ELR (cell line): ENCODE data around the gene ABCC4.

ENCODE experiments used
- DNase-seq: peaks from one replicate; pipeline ENCODE4 v3.0.0-alpha.2; 2015; ENCODE audit warnings: low read depth

The ABCC4 gene

DNA sequence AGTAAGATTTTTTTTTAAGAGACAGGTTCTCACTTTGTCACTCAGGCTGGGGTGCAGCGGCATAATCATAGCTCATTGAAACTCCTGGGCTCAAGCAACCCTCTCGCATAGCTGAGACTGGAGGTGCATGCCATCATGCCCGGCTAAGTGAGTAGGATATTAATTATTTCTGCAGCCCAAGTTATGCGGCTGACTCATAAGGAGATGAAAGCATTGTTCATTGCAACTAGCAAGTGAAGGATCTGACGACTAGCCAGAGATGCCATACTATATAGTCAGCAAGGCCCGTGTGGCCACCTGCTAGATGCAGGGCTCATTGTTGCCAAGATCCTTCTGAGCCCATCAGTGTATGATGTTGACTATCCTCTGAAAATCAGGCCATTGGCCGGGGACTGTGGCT is 45.2 kb downstream of the ABCC4 start:
- peak; percentile 99 for DNase-seq

DNA sequence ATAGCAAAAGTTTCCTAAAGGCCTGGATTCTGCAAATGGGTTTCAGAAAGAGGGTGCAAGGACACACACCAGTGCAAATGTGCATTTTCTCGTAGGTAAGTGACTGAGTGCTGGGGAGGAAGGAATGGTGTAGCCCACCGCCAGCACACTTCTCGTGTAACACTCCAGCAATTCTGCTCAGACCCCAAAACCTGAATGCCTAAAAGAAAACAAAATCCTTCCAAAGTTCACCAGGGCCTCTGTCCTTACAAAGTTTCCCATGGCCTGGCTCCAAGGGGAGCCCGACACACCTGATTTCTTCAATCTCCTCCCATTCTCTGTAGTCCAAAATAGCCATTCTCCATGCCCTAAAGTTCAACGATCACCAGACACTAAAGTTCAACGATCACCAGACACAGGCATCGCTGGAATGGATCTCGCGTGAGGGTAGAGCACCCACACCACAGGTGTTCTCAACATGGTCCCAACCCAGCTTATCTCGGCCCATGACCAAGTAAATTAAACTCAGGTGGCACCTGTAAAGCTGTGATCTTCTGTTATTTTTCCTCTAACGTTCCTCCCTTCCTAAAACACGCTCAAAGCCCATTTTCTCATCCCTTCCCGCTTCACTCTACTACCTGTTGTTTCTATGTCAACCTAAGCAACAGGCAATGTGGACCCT is 46.0 kb downstream of the ABCC4 start:
- DNase-seq: no peak

DNA sequence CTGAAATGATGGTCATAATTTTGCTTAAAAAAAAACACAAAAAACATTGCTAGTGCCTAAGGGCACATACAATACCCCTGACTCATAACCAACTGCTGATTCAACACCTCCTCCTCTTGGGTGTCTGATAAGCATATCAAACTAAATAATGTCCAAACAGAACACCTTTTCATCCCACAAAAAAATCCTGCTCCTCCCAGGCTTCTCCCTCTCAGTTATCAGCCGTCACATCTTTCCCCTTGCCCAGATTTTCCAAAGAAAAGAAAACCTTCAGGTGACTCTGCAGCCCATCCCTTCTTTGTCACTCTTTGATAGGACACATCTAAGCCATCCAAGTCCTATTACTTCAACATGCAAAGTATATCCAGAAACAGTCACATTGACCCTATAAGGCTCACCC is 46.9 kb downstream of the ABCC4 start:
- DNase-seq: peak; percentile 80

DNA sequence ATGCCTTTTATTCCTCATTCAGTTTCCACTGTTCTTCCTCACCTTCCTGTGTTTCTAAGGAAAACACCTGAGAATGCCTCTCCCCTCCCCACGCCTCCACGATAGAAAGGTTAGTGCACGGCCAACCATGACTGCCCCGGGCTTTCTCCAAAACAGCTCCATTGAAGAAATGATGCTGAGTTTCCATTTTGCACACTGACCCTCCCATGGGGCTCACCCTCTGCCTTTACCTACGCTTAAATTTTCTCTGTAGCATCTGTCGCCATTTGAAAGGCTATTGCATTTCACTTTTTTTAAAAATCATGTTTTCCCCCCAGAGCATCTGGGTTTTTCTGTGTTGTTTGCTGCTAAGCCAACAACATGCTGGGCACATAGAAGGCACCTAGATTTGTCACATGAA is 48.2 kb downstream of the ABCC4 start:
- no peak for DNase-seq

DNA sequence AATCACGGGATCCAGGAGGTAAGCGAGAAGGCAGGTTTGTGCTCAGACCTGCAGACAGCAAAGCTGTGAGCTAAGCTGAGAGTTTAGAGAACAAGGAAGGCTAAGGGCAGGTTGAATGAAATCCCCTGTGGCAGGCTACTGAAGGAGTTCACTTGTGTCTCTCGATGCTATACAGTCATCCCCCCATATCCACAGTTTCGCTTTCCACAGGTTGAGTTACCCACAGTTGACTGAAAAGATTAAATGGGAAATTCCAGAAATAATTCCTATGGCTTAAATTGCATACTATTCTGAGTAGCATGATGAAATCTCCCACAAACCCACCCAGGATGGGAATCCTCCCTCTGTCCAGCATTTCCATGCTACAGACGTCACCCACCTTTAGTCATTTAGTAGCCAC is 49.6 kb downstream of the ABCC4 start:
- DNase-seq: no peak

DNA sequence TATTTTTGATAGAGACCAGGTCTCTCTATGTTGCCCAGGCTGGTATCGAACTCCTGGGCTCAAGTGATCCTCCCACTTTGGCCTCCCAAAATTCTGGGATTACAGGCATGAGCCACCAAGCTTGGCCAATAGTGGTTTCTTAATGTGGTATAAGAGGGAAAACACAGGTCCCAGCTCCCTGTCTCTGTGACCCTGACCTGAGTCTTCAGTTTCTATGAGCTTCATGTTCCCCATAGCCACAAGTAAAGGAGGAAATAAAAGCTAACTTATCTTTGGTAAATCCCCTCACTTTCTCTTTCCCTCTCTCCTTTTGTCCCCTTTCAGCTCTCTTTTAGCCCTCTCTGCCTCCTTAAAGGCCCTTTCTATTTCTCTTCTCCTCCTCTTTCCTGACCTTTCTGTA is 50.3 kb downstream of the ABCC4 start:
- DNase-seq: no peak

DNA sequence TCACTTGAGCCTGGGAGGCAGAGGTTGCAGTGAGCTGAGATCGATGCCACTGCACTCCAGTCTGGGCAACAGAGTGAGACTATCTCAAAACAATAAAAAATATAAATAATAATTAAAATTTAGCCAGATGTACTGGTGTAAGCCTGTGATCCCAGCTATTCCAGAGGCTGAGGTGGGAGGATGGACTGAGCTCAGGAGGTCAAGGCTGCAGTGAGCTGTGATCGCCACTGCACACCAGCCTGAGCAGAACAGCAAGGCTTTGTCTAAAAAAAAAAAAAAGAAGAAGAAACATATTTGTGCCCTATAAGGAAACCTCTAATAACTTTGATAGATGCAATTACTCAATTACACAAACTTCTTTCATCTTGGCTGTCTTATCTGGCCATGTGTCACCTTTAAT is 52.3 kb downstream of the ABCC4 start:
- DNase-seq: no peak

DNA sequence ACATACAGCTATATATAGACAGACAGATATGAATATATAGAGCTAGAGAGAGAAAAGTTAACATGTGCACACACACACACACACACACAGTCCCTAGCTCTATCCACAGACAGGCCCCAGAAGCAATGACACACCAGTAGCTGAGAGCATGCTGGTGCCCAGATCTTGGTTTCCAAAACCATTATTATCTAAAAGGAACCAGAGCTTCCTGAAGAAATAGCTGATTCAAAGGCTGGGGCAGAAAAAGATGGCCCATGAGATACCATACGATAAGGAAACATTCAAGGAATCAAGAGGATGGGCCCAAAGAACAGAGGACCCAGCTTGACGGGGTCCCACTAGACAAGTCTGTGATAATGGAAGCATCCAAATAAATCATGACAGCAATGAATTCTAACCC is 53.4 kb downstream of the ABCC4 start:
- DNase-seq: no peak

DNA sequence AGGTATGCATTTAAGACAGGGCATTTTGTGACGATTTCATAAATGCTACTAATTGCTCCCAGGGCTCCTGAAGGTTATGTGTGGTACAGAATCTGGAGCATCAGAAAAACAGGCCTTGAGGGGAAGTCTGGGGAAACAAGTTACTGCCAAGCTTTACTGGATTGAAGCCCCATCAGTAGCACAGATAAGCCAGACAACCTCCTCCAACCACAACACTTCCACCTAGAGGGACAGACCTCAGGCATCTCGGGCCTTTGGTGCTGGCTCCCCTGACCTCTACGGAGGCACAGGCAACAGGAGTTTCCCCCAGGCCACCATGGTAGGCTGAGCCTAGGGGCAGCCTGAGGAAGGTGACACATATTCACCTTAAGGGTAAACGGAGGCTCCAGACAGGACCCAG is 54.1 kb downstream of the ABCC4 start:
- no peak for DNase-seq

DNA sequence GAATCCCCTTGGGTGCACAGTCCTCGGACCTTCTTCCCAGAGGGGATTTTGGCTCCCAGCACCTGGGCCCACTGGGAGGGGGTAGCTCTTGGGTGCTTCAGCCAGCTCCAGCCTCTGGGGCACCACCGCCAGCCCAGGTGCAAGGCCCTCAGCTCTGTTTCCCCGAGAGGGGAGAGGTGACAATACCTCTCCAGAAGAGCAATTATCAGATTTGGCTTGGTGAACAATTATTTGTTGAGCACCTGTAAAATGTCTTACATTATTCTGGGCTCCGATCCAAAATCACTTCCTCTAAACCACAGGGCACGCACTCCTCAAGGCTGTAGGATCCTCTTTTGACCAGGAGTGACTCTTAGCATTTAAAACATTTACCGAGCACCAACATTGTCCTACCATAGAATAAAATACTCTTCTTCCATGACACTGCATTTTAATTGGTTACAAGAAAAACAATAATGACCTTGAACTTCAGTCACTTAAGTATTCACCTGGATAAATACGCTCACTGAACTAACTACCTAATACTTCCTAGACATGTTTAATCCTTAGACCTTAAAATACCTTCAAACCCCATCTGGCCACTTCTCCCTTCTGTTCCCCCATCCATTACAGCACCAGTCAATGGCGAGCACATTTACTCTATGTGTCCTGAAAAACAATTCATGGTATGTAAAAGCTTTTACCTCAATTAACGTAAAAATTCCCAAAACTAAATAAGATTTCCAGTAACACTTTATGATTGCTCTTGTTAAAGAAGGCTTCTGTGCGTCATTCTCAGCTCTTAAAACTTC is 54.8 kb downstream of the ABCC4 start:
- DNase-seq: no peak

DNA sequence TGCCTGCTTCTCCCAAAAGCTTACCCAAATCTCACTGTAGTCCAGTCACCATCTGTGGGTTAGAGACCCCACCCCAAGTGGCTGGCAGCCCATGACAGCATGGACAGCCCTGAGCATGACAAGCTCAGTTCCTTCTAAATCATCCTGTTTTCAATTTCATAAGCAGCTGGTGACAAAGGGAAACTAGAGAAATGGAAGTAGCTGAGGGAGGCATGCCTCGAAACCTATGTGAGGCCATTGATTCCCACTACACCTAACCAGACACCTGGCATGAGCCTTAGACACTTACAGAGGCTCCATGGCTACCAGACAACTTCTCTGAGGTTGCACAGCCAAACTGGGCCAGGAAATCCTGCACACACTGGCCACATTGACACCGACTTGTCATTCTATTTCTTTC is 56.2 kb downstream of the ABCC4 start:
- no peak for DNase-seq

DNA sequence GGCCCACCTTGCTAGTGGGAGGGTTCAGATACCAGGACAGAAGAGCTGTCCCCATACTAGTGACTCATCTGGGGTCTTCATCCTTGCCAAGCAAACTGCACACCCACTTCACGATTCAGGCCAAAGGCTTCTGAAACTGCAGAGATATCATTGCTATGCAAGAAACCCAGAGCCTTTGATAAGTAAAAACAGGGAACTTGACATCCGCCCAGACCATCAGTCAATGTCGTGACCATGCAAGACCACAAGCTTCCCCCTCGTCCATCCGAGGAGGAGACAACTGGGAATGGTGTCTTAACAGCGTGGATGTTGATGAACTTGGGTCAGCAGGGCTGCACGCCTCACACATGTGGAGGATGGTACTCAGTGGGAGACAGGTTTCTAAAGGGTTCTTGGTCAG is 58.0 kb downstream of the ABCC4 start:
- no peak for DNase-seq

DNA sequence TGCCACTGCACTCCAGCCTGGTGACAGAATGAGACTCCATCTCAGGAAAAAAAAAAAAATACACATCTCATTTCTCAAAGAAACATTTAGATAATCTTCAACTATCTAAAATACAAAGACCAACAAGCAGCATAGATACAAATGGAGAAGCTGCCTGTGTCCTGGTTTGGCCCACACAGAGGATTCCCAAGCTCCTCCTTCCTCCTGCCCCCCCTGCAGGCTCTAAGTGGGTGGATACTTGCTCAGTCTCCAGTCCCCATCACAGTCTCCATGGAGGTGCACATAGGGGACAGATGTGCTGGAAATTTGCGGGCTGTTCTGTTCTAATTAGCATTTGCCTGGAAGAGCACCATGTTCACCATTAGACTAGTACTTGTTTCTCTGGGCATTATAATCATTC is 59.9 kb downstream of the ABCC4 start:
- no peak for DNase-seq

DNA sequence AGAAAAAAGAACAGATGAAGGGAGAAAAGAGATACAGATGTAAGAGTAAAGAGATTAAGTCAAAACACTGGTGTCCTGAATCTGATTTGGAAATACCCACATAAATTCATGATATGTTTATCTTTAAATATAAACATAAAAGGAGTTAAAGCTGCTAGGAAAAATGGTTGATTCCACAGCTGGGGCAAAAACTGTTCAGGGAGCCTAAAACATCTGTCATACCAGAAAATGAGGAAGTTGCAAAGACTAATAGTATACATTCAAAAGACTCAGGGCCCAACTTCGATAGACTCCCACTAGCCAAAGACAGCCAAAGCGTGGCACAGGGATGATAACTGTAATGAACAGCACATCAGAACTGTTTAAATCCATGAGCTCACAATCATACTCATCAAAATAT is 62.0 kb downstream of the ABCC4 start:
- no peak for DNase-seq

DNA sequence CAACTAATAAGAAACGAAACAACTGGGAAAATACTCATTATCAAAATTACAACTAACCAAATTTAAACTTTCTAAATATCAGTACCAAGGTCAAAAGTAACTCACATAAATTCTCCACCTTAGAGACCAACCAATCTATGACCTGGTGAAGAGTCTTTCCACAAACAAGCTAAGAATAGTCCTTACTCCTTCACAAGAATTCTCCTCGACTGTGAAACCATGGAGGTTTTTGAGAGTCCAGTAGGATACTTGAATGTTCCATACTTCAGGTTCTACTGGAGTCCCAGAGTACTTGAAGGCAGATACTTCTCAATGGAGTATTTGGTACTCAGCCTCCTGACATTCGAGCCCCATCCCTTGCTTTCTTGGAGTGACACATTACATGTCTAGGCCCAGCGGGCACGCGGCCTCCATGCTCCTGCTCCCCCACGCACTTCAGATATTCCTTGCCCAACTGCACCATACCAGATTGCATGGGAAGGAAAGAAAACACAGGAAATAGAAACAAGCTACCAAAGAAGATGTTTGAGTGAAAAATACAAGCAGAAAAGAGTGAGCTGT is 63.9 kb downstream of the ABCC4 start:
- DNase-seq: no peak

DNA sequence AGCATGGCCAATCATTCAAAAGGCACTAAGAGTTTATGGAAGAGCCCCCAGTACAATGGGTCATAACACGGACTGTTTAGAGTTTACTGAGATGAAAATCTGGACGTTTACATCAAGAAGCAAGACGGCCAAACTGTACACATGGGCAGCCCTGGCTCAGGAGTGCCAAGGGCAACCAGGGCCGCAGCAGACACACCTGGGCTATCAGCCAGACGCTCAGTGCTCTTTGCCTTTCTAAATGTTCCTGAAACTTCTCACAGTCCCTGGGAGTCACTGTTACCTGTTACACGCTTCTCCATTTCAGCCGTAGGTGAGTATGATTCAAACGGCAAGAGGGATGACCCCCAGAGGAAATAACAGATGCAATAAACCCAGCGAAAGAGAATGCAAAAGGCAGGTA is 64.5 kb downstream of the ABCC4 start:
- no peak for DNase-seq

DNA sequence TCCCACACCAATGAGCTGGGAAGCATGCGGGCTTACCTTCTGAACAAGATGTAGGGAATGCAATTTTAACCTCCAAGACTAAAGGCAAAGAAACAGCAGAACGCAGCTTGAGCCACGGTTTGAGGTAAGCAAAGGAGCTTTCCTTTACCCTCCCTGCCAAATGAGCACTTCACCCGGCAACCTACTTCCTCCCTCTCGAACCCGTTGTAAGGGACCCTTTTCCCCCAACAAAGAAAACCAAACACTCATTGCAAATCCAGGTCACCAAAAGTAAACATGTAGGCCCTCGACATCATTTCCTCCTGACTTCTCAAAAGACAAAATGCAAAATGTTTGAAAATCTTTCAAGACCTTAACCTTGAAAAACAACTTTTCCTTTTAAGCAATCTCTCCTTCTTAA is 65.3 kb downstream of the ABCC4 start:
- no peak for DNase-seq

DNA sequence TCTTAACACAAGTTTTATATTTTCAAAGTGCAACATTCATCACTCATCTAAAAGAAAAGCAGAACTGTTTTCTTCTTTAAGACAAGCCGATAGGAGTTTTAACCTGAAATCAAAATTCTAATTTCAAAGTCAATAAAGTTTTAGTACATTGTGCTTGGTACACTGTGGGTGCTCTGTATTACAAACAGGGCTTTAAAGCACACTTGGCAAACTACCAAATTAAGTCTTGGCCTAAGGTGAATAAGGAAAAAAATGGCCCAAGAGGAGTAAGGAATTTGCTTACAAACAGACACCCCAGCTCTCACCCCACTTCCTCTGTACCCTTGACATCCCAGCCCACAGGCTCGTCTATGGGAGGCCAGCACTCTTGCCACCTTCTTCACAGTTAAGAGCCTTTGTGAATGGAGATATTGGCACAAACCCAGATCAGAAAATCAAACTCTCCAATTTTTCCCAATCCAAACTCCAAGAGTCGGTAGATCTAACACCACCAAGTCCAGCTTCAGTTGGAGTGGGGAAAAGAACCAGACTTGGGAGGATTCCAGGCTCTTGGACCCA is 66.0 kb downstream of the ABCC4 start:
- no peak for DNase-seq

DNA sequence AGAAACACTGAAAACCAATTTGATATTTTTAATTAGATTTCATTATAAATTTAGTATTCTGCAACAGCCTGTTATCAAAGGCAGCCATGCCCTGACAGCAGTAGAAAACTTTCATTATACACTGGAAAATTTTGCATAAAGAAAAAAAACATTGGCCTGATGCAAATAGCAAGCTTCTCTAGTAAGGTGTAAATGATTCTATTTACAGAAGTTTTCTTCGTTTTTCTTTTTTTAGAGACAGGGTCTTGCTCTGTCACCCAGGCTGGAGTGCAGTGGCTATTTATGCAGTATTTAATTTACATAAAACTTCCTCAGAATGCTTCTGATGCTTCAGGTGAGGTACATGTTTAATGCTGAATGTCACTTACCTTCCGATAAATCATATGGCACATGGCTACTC is 67.0 kb downstream of the ABCC4 start:
- no peak for DNase-seq

DNA sequence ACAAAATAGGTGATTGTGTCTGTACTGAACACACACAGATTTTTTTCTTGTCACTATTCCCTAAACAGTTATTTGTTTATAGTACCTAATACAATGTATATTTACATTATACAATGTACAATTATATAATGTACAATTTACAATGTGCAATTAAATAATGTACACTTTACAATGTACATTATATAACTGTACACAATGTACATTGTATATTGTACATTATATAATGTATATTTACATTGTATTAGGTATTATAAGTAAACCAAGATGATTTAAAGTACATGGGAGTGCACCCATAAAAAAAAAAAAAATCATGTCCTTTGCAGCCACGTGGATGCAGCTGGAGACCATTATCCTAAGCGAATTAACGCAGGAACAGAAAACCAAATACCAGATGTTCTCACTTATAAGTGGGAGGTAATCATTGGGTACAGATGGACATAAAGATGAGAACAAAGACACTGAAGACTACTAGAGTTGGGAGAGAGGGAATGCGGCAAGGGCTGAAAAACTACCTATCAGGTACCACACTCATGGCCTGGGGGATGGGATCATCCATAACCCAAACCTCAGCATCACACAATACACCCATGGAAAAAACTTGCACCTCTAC is 68.1 kb downstream of the ABCC4 start:
- DNase-seq: no peak

DNA sequence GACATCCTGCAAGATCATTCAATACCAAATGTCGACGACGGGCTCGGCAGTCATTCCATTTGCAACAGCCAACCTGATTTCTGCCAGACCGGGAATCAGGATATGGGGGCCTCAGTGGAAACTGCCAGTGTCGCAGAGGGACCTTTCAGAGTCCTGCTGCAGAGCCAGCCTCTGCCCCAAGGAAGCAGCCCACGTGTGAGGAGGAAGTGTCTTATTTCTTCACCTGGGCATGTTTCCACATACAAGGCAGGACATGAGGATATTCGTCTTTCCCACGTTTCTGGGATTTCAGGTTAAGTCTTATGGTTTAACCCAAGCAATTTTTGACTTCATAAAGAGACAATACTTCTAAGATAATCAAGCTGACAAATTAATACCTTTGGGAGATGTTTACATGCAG is 69.9 kb downstream of the ABCC4 start:
- DNase-seq: no peak

DNA sequence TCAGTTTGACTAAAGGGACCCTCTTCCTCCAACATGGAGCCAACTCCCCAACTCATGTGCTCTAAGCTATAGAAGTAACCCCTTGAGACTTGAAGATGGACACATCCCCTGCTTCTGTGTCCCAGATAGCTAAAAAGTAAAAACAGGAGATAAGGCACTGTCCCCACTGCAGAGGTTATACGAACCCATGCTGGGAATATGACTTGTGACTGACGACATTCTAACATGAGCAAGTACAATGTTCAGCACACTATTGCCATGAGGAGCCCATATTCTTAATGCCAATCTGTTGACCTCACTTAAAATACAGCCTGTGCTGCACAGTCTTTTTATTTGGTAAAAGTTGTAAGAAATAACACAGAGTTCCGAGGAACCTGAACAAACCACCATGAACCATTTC is 71.4 kb downstream of the ABCC4 start:
- no peak for DNase-seq

DNA sequence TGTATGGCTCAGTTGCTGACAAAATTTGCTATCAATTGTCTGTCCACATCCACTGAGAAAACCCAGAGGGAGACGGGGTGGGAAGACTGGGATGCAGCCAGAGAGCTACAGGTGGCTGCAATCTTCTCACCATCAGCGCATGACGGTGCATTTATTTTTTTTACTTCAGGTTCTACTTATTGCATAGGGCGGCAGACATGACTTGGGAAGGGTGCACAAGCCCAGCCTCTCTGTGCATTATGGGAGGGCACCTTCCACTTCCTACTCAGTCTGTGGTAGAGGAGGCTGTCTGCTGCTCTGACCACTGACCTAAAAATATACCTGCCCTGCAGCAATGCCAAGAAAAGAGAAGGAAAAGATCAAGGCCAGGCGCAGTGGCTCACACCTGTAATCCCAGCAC is 73.1 kb downstream of the ABCC4 start:
- no peak for DNase-seq
